H1 (cell line): ENCODE measurements around the gene SLC25A11.

Experiments
- EZH2 ChIP-seq: fragments of 200-600 bp; sonication (generic); IDR thresholded peaks from 2 replicates; pipeline ENCODE4 v1.7.1; 2012; ENCODE audit warnings: low read depth, mild to moderate bottlenecking, moderate library complexity, low read length, inconsistent platforms; ENCODE audit not compliant: severe bottlenecking
- POLR2A ChIP-seq, 2 experiments: IDR thresholded peaks; 1 replicate in 1 of 2; 2 replicates in 1 of 2; pipeline ENCODE4 v1.6.1; 2011; ENCODE audit warnings: low read depth in 2 of 2, low read length in 2 of 2, mild to moderate bottlenecking in 2 of 2; ENCODE audit errors: control extremely low read depth in 1 of 2
- TF ChIP-seq, protein P1 (sequence below): IDR thresholded peaks from 2 replicates; pipeline ENCODE4 v1.6.1; 2012; ENCODE audit warnings: inconsistent platforms

DNA sequence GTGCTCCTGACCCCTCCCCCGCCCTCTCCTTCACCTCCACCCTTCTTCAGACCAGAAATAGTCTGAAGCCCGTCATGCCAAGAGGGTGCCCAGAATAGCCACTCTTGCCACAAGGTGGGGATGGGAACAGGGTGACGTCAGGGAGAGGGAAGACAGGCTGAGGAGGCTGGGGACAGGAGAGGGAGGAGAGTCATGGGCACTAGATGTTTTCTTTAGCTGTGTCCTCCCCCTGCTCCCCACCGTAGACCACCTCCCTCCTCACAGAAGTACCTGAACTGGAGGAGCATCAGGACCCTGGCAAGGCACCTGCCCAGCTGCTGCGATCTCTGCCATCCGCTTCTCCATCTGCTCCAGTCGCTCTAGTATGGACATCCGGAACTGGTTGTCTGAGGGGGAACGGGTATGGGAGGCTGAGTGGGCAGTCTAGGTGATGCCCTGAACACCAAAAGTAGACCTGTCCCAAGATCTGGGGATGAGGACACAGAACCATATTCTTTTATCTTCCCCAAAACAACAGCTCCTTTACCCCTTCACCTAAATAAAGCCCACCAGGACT lies 34.3 kb upstream of the SLC25A11 start:
- TF ChIP-seq POLR2A (IDR thresholded peaks at IDR 0.05; ENCODE audit: control extremely low read depth in 1 of 2, low read depth in 2 of 2, low read length in 2 of 2) (no peak; a peak in 1 of 3 replicates), EZH2 (no peak)
- TF ChIP-seq, protein P1, sequence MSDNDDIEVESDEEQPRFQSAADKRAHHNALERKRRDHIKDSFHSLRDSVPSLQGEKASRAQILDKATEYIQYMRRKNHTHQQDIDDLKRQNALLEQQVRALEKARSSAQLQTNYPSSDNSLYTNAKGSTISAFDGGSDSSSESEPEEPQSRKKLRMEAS, result no peak
